Hepatocyte (in vitro differentiated cells): Measurements from ENCODE around the gene CSH2. TPM values are rescaled to one million over a fixed set of nuclear protein-coding genes. Genes with fewer than 3 reads are reported as not detected.
"Not testable (repeated sequence)": the region's sequence is repeated elsewhere in the genome, so short reads cannot be mapped to it uniquely, and the experiment has no call there.

Experiments used
- DNase-seq: peaks from one replicate; pipeline ENCODE4 v3.0.0-alpha.2; 2016; ENCODE audit warnings: low spot score
- H2AFZ ChIP-seq: fragments of 200-600 bp; sonication (generic); 2 replicates; pipeline ENCODE4 v1.6.0; 2016; ENCODE audit warnings: antibody characterized with exemption, mild to moderate bottlenecking
- H3K27ac ChIP-seq: fragments of 200-600 bp; sonication (generic); 2 replicates; pipeline ENCODE4 v1.5.1; 2016; ENCODE audit warnings: mild to moderate bottlenecking
- H3K27me3 ChIP-seq: fragments of 200-600 bp; sonication (generic); 2 replicates; pipeline ENCODE4 v1.6.1; 2016
- H3K36me3 ChIP-seq: fragments of 200-600 bp; sonication (generic); replicated peaks from 2 replicates; pipeline ENCODE4 v1.5.1; 2016; ENCODE audit warnings: low read depth; ENCODE audit not compliant: insufficient read depth
- H3K4me1 ChIP-seq: fragments of 200-600 bp; sonication (generic); 2 replicates; pipeline ENCODE4 v1.5.1; 2016; ENCODE audit warnings: mild to moderate bottlenecking, moderate library complexity; ENCODE audit not compliant: insufficient read depth
- H3K4me2 ChIP-seq: fragments of 200-600 bp; sonication (generic); 2 replicates; pipeline ENCODE4 v1.6.0; 2016
- H3K4me3 ChIP-seq: fragments of 200-600 bp; sonication (generic); 2 replicates; pipeline ENCODE4 v1.5.1; 2016; ENCODE audit warnings: mild to moderate bottlenecking
- H3K79me2 ChIP-seq: fragments of 200-600 bp; sonication (generic); 2 replicates; pipeline ENCODE4 v1.6.0; 2017; ENCODE audit warnings: mild to moderate bottlenecking
- H3K9me2 ChIP-seq: fragments of 200-600 bp; sonication (generic); replicated peaks from 2 replicates; pipeline ENCODE4 v1.6.0; 2017; ENCODE audit warnings: mild to moderate bottlenecking; ENCODE audit not compliant: insufficient read depth
- H3K9me3 ChIP-seq: fragments of 200-600 bp; sonication (generic); 2 replicates; pipeline ENCODE4 v1.5.1; 2016; ENCODE audit warnings: low read depth, mild to moderate bottlenecking
- H4K20me1 ChIP-seq: fragments of 200-600 bp; sonication (generic); 2 replicates; pipeline ENCODE4 v1.6.0; 2016; ENCODE audit warnings: mild to moderate bottlenecking; ENCODE audit not compliant: insufficient read depth, poor library complexity, severe bottlenecking
- EZH2 ChIP-seq: fragments of 200-600 bp; sonication (generic); IDR thresholded peaks from 2 replicates; pipeline ENCODE4 v1.6.1; 2016; ENCODE audit warnings: antibody characterized with exemption, mild to moderate bottlenecking, borderline replicate concordance
- EZH2phosphoT487 ChIP-seq: fragments of 200-600 bp; sonication (generic); IDR thresholded peaks from one replicate; pipeline ENCODE4 v1.6.1; 2018; ENCODE audit warnings: antibody characterized with exemption, mild to moderate bottlenecking, low read depth, moderate library complexity; ENCODE audit not compliant: unreplicated experiment, severe bottlenecking
- WGBS: methylation state at CpG from one replicate; pipeline ENCODE4 v1.1.6; 2016; ENCODE audit warnings: low lambda C conversion rate; ENCODE audit errors: missing lambda C conversion rate; 5-methylcytosine and 5-hydroxymethylcytosine counted together
- polyA plus RNA-seq: library from polyadenylated mRNA; unstranded; fragments of >200 nt; fragmentation: Nextera tagmentation; extraction: Ambion mirVana; gene quantifications from 2 replicates; pipeline ENCODE4 v1.2.1, GENCODE V29; 2016
- total RNA-seq: library from RNA; depleted of rRNA; stranded (reverse); fragments of >200 nt; gene quantifications from 2 replicates; pipeline ENCODE4 v1.2.3, GENCODE V29; 2014
- TF ChIP-seq, protein P1 (sequence below): fragments of 200-600 bp; sonication (generic); IDR thresholded peaks from 2 replicates; pipeline ENCODE4 v1.5.1; 2016; ENCODE audit warnings: antibody characterized with exemption, mild to moderate bottlenecking; ENCODE audit not compliant: poor library complexity

Gene CSH2
- total and polyA plus RNA-seq, 2 experiments from 2014 or later: 1.4 TPM; not detected in 1

DNA sequence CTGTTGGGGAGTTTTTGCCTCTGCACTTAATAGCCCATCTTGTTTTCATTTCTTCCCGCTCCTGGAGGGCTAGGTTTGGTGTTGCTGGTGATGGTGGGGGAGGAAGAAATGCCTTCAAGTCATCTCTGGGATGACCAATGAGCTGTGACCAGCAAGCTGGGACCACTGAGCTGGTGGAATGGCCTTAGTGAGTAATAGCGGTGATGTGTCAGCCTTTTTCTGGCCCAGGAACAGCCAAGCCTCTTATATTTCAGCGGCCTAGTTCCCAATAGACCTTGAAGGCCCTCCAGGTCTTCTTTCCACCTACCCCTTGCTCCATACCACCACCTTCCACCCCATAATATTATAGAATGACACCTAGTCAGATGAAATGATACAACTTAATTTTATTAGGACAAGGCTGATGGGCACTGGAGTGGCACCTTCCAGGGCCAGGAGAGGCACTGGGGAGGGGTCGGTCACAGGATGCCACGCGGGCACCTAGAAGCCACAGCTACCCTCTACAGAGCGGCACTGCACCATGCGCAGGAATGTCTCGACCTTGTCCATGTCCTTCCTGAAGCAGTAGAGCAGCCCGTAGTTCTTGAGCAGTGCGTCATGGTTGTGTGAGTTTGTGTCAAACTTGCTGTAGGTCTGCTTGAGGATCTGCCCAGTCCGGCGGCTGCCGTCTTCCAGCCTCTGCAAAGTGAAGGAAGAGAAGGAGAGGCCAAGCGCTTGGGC, 1.7 kb downstream of the CSH2 start:
- not testable (repeated sequence) for H3K9me3 ChIP-seq, H2AFZ ChIP-seq, H3K4me3 ChIP-seq, H3K36me3 ChIP-seq, DNase-seq, H3K27me3 ChIP-seq, H3K79me2 ChIP-seq, H4K20me1 ChIP-seq, H3K4me2 ChIP-seq, H3K27ac ChIP-seq, H3K4me1 ChIP-seq, H3K9me2 ChIP-seq
- 96% methylated on average over 11 of the region's 15 CpGs for whole genome bisulfite sequencing

DNA sequence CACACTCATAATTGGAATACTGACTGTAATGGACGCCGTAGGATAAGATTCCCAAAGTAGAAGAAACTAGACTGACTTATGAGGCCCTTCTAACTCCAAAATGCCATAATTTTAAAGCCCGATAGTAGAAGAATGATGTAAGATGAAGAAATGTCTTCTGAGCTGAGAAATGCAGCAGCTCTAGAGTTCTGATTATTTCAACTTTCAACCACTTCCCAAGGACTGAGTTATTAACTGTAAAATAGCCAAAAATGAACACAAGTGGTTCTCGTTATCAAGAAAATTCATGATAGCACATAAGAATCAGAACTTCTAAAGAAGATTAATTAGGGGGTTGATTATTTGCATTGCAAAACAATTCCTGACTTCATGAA, 3.2 kb downstream of the CSH2 start:
- H3K9me2 ChIP-seq, H3K9me3 ChIP-seq, DNase-seq, H3K27ac ChIP-seq, H3K4me1 ChIP-seq, H4K20me1 ChIP-seq, H3K79me2 ChIP-seq, H3K36me3 ChIP-seq, H3K4me3 ChIP-seq, H3K4me2 ChIP-seq, H3K27me3 ChIP-seq, H2AFZ ChIP-seq: not testable (repeated sequence)
- 93% methylated on average over 4 of the region's 4 CpGs for WGBS

DNA sequence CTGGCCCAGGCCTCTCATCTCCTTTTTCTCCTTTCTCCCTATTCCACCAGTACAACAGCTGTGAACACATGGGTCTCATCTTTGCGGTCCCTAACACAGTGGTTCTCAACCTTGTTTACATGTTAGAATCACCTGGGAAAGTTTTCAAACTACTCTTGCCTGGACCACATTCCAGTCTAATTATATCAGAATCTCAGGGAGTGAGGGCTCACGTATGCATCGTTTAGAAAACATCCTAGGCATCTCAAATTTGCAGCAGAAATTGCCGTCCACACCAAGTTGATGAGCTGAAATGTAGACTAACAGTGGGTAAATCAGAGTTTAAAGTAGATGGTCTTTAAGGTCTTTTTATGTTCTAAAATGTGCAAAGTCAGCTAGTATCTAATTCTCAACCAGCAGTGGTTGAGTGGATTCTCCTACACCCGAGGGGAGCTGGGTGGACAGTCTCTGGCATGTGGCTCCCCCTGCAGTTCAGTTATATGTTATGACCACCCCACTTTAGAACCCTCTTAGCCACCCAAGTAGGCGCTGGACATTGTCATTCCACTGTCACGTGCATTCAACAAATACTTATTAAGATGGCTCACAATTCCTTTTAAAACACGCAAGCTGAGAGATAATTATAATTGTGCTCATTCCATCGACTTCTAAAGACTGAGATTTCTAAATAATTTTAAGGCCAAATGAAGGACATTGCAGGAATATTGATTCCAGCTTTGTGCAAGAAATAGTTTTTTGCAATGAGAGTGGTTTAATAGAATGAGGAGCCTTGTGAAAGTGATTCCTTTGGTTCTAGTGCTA, 3.8 kb downstream of the CSH2 start:
- DNase-seq, H3K36me3 ChIP-seq, H3K27ac ChIP-seq, H2AFZ ChIP-seq, H3K4me2 ChIP-seq, H3K4me3 ChIP-seq, H3K27me3 ChIP-seq, H3K79me2 ChIP-seq, H3K9me3 ChIP-seq, H3K9me2 ChIP-seq, H4K20me1 ChIP-seq, H3K4me1 ChIP-seq: not testable (repeated sequence)
- TF ChIP-seq, protein P1, sequence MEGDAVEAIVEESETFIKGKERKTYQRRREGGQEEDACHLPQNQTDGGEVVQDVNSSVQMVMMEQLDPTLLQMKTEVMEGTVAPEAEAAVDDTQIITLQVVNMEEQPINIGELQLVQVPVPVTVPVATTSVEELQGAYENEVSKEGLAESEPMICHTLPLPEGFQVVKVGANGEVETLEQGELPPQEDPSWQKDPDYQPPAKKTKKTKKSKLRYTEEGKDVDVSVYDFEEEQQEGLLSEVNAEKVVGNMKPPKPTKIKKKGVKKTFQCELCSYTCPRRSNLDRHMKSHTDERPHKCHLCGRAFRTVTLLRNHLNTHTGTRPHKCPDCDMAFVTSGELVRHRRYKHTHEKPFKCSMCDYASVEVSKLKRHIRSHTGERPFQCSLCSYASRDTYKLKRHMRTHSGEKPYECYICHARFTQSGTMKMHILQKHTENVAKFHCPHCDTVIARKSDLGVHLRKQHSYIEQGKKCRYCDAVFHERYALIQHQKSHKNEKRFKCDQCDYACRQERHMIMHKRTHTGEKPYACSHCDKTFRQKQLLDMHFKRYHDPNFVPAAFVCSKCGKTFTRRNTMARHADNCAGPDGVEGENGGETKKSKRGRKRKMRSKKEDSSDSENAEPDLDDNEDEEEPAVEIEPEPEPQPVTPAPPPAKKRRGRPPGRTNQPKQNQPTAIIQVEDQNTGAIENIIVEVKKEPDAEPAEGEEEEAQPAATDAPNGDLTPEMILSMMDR: peak; percentile 20
- WGBS: 46% methylated on average over 9 of the region's 9 CpGs

DNA sequence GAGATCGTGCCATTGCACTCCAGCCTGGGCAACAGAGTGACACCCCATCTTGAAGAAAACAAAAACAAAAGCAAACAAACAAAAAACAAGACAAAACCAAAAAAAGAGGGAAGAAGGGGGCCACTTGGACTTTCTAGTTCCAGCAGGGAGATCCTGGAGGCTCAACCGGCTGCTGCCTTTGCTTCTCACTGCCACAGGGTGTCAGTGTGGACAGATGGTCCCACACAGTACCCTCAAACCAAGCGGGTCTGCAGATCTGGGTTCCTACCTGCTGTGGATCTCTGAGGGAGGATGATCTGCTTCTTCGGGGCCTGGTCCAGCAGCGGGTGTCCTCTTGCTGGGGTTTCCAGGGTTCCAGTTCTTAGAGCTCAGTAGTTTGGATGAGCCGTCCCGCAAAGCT, 6.9 kb downstream of the CSH2 start:
- DNase-seq: peak; percentile 19
- H2AFZ ChIP-seq, H3K79me2 ChIP-seq, H3K4me2 ChIP-seq, H3K27me3 ChIP-seq, H3K4me1 ChIP-seq, H3K36me3 ChIP-seq, H4K20me1 ChIP-seq, H3K9me2 ChIP-seq, H3K9me3 ChIP-seq, H3K4me3 ChIP-seq, H3K27ac ChIP-seq: not testable (repeated sequence)
- 78% methylated on average over 7 of the region's 7 CpGs for WGBS

DNA sequence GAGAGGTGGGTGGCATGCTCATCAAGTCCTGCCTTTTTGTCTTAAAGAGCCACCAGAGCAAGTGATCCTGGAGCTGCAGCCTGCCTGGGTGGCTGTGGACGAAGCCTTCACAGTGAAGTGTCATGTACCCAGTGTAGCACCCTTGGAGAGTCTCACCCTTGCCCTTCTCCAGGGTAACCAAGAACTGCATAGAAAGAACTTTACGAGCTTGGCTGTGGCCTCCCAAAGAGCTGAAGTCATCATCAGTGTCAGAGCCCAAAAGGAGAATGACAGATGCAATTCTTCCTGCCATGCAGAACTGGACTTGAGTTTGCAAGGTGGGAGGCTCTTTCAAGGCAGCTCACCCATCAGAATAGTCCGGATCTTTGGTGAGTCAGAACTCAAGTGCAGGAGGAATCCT, 14.2 kb downstream of the CSH2 start:
- H3K27ac ChIP-seq: no peak overlapping the region
- H3K36me3 ChIP-seq: no peaks in the 10 kb centered on the region
- H3K9me3 ChIP-seq: no peaks in the 10 kb centered on the region
- no peak overlapping the region for H3K4me3 ChIP-seq
- H3K4me2 ChIP-seq: no peak overlapping the region
- DNase-seq: no peak
- no peak for TF ChIP-seq EZH2phosphoT487
- TF ChIP-seq EZH2: no peak
- TF ChIP-seq, protein P1: no peak
- H3K79me2 ChIP-seq: no peaks in the 10 kb centered on the region
- no peaks in the 10 kb centered on the region for H3K9me2 ChIP-seq
- H2AFZ ChIP-seq: no peak overlapping the region
- no peaks in the 10 kb centered on the region for H4K20me1 ChIP-seq
- H3K4me1 ChIP-seq: no peaks in the 10 kb centered on the region
- WGBS: 93% methylated on average over 3 of the region's 3 CpGs
- no peaks in the 10 kb centered on the region for H3K27me3 ChIP-seq

DNA sequence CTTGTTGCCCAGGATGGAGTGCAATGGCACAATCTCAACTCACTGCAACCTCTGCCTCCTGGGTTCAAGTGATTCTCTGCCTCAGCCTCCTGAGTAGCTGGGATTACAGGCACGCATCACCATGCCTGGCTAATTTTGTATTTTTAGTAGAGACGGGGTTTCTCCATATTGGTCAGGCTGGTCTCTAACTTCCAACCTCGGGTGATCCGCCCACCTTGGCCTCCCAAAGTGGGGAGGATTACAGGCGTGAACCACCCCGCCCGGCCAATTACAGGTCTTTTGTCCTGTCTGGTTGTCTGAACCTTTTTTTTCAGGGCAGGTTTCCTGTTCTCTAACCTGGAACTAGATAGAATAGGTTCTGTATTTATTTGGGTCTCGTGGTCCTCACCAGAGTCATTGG, 17.1 kb downstream of the CSH2 start:
- not testable (repeated sequence) for H3K27me3 ChIP-seq, H3K4me2 ChIP-seq, H3K4me3 ChIP-seq, H4K20me1 ChIP-seq, H3K27ac ChIP-seq, H3K4me1 ChIP-seq, H3K79me2 ChIP-seq, H3K9me2 ChIP-seq, H3K9me3 ChIP-seq, H3K36me3 ChIP-seq, DNase-seq, H2AFZ ChIP-seq
- 92% methylated on average over 8 of the region's 8 CpGs for WGBS
